Progenitor cell of endocrine pancreas (in vitro differentiated cells): Measurements from ENCODE around the gene SLC34A3. TPM values are rescaled to one million over a fixed set of nuclear protein-coding genes. Genes with fewer than 3 reads are reported as not detected.
"Not testable (repeated sequence)": the region's sequence is repeated elsewhere in the genome, so short reads cannot be mapped to it uniquely, and the experiment has no call there.

Source experiments
- DNase-seq: peaks from one replicate; pipeline ENCODE4 v3.0.0; 2021; ENCODE audit warnings: low spot score; ENCODE audit not compliant: unreplicated experiment
- H3K27ac Mint-ChIP-seq: 2 replicates; pipeline ENCODE4 v1.8.0; 2021; ENCODE audit warnings: mild to moderate bottlenecking, moderate library complexity, mixed read lengths
- H3K27me3 Mint-ChIP-seq: 2 replicates; pipeline ENCODE4 v1.8.0; 2021; ENCODE audit warnings: mixed read lengths
- H3K36me3 Mint-ChIP-seq: 2 replicates; pipeline ENCODE4 v1.8.0; 2022; ENCODE audit warnings: mixed read lengths; ENCODE audit not compliant: insufficient read depth
- H3K4me1 Mint-ChIP-seq: 2 replicates; pipeline ENCODE4 v1.8.0; 2021; ENCODE audit warnings: low read depth, mixed read lengths
- H3K4me3 Mint-ChIP-seq: 2 replicates; pipeline ENCODE4 v1.8.0; 2021; ENCODE audit warnings: low read depth, mild to moderate bottlenecking, moderate library complexity, mixed read lengths
- H3K9me3 Mint-ChIP-seq: 2 replicates; pipeline ENCODE4 v1.8.0; 2021; ENCODE audit warnings: low read depth, mixed read lengths
- total RNA-seq: library from RNA; stranded (reverse); gene quantifications from 2 replicates; pipeline ENCODE4 v1.2.1, GENCODE V29; 2021
- TF ChIP-seq, protein P1 (sequence below): fragments of 200-600 bp; sonication (generic); IDR thresholded peaks from one replicate; pipeline ENCODE4 v1.5.0; 2021; ENCODE audit warnings: antibody characterized with exemption, mild to moderate bottlenecking; ENCODE audit not compliant: unreplicated experiment

SLC34A3 gene
- total RNA-seq, 1 donor from 2014 or later, result 0.26 TPM

DNA sequence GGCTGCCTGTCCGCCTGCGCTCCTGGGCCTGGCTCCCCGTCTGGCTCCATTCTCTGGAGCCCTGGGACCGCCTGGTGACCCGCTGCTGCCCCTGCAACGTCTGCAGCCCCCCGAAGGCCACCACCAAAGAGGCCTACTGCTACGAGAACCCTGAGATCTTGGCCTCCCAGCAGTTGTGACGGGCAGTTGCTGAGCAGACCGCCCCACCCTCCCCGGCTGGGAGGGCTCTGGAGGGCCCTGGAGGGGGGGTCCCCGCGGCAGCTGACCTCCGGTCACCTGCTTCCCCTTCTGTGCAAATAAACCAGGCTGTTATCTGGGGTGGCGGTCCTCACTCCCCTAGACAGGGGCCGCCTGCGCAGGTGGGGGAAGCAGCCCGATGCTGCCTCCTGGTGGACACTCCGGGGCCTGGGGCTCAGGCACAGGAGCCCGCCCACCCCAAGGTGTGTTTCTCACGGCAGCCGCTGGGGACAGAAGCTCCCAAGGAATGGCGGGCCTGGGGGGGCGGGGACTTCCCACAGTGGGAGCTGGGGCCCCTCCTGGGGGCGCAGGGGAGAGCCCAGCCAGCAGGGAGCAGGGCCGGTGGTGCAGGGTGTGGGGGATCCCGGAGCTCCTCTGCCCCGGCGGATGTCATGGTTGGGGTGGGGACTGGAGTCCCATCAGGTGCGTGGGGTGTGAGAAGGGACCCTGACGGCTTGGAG is 5.7 kb downstream of the SLC34A3 start:
- H3K4me3 Mint-ChIP-seq, result peak overlapping the region; percentile 46
- peak overlapping the region; percentile 79 for H3K27ac Mint-ChIP-seq
- TF ChIP-seq, protein P1, sequence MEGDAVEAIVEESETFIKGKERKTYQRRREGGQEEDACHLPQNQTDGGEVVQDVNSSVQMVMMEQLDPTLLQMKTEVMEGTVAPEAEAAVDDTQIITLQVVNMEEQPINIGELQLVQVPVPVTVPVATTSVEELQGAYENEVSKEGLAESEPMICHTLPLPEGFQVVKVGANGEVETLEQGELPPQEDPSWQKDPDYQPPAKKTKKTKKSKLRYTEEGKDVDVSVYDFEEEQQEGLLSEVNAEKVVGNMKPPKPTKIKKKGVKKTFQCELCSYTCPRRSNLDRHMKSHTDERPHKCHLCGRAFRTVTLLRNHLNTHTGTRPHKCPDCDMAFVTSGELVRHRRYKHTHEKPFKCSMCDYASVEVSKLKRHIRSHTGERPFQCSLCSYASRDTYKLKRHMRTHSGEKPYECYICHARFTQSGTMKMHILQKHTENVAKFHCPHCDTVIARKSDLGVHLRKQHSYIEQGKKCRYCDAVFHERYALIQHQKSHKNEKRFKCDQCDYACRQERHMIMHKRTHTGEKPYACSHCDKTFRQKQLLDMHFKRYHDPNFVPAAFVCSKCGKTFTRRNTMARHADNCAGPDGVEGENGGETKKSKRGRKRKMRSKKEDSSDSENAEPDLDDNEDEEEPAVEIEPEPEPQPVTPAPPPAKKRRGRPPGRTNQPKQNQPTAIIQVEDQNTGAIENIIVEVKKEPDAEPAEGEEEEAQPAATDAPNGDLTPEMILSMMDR, result peak; percentile 99
- no peaks in the 10 kb centered on the region for H3K36me3 Mint-ChIP-seq
- no peaks in the 10 kb centered on the region for H3K9me3 Mint-ChIP-seq
- no peaks in the 10 kb centered on the region for H3K27me3 Mint-ChIP-seq
- H3K4me1 Mint-ChIP-seq, result peaks cover 17% of the 10 kb centered on the region
- DNase-seq, result peak; percentile 95

DNA sequence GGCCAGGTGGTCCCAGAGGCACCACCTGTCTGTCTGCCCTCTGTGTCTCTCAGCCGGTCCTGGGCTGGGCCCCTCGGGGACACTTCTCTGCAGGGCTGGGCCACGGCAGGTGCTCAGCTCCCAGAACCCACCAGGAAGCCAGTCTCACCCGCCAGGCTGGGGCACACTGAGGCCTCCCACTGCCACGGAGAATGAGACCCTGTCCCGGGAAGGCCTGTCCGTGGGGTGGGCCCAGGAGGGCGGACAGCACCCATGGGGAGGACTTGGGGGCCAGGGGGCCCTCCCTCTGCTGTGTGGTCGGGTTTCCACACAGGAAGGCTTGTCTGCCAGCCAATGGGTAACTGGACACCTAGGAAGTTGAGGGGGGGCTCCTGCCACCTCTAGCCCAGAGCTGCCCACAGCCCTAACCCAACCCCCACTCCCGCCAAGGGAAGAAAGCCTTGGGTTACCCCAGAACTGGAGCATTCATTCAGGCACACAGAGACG is 6.3 kb downstream of the SLC34A3 start:
- no peak overlapping the region for H3K4me3 Mint-ChIP-seq
- TF ChIP-seq, protein P1, result no peak
- no peaks in the 10 kb centered on the region for H3K9me3 Mint-ChIP-seq
- H3K27ac Mint-ChIP-seq, result no peak overlapping the region
- peaks cover 17% of the 10 kb centered on the region for H3K4me1 Mint-ChIP-seq
- H3K36me3 Mint-ChIP-seq, result no peaks in the 10 kb centered on the region
- DNase-seq, result no peak
- H3K27me3 Mint-ChIP-seq, result no peaks in the 10 kb centered on the region

DNA sequence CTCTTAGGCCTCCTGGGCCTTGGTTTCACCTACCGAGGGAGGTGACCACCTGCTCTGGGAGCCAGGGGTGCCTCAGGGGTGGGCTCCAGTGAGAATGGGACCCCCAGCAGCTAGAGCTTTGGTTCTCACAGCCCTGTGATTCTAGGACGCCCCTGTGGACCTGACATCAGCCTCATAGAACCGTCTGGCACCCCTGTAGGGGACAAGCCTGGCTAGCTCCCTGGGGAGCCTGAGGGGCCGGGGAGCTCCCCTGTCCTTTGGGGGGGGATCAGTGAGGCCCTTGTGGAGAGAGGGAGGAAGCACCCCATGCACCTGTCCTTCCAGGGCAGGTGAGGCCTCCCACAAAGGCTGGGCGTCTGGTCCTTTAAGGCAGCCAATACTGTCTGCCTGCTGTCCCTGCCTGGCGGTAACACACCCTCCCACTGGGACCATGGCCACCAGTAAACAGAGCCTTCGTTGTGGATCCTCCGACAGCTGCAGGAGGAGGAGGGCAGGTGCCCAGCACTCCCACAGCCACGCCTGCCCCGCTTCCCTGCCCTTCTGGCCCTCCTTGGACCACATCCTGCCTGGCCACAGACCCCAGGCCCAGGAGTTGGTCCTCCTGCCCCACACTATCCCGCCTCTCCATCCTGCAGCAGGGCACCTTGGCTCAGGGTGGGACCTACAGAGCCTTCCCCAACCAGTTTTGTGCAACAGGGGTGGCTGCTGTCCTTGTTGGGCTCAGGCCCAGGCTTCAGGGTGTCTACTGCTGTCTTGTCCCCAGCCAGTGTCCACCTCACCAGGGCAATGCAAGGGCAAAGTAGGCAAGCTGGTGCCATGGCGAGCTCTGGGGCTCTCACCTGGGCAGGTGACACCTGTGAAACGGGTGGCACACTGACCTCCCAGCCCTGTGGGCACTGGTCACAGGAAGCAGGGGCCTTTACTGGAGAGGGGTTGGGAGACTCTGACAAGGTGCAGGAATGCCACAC is 7.3 kb downstream of the SLC34A3 start:
- peak overlapping the region; percentile 7 for H3K4me3 Mint-ChIP-seq
- no peaks in the 10 kb centered on the region for H3K27me3 Mint-ChIP-seq
- DNase-seq, result no peak
- no peaks in the 10 kb centered on the region for H3K9me3 Mint-ChIP-seq
- peaks cover 27% of the 10 kb centered on the region for H3K4me1 Mint-ChIP-seq
- TF ChIP-seq, protein P1, result no peak
- H3K36me3 Mint-ChIP-seq, result peaks cover 8% of the 10 kb centered on the region
- H3K27ac Mint-ChIP-seq, result no peak overlapping the region

DNA sequence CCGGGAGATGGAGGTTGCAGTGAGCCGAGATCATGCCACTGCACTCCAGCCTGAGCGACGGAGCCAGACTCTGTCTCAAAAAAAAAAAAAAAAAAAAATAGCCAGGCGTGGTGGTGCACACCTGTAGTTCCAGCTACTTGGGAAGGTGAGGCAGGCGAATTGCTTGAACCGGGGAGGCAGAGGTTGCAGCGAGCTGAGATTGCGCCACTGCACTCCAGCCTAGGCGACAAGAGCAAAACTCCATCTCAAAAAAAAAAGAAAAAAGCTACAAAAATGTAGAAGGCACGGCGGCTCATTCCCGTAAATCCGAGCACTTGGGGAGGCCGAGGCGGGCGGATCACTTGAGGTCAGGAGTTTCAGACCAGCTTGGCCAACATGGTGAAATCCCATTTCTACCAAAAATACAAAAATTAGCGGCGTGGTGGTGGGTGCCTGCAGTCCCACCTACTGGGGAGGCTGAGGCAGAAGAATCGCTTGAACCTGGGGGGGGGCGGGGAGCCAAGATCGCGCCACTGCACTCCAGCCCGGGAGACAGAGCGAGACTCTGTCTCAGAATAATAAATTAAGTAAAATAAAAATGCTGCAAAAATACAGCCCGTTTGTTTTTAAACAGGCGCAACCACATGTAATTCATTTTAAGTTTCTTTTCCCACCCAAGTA is 9.0 kb downstream of the SLC34A3 start:
- H3K27ac Mint-ChIP-seq, result peak overlapping the region; percentile 92
- not testable (repeated sequence) for DNase-seq, H3K9me3 Mint-ChIP-seq, H3K27me3 Mint-ChIP-seq, H3K36me3 Mint-ChIP-seq
- peaks cover 29% of the 10 kb centered on the region for H3K4me1 Mint-ChIP-seq
- H3K4me3 Mint-ChIP-seq, result peak overlapping the region; percentile 74

DNA sequence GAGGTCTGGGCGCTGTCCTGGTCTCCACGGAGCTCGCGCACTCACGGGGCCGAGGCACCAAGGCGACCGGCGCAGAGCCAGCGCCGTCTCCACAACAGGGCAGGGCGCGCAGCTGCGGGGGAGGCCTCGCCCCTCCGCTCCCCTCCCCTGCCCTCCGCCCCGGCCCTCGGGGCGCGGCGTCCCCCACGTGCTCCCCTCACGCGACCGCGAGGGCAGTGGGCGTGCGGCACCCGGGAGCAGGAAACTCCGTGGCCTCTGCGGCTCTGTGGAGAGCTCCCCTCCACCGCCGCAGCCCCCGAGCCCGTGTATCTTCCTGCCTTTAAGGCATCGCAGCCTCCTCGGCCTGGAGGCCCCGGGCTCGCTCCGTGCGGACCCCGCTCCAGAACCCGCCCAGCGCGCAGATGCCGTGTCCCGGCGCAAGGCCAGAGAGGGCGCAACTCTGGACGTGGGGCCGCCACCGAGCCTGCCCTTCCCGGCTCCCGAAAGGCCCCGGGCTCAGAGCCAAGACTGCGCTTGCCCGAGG is 9.7 kb downstream of the SLC34A3 start:
- no peak for DNase-seq
- H3K27ac Mint-ChIP-seq, result peak overlapping the region; percentile 92
- peaks cover 25% of the 10 kb centered on the region for H3K4me1 Mint-ChIP-seq
- peak overlapping the region; percentile 74 for H3K4me3 Mint-ChIP-seq
- H3K27me3 Mint-ChIP-seq, result peaks cover 2% of the 10 kb centered on the region
- TF ChIP-seq, protein P1, result peak; percentile 22
- no peaks in the 10 kb centered on the region for H3K9me3 Mint-ChIP-seq
- peaks cover 10% of the 10 kb centered on the region for H3K36me3 Mint-ChIP-seq
